Heart right ventricle (tissue), 16 donors: Measurements from ENCODE around the gene NAA35. TPM values are rescaled to one million over a fixed set of nuclear protein-coding genes. Genes with fewer than 3 reads are reported as not detected.

Experiments used
- ATAC-seq, 8 donors: fragments of 200-7000 bp; cut with Tn5 transposase; one replicate each; pipeline ENCODE4 v1.9.1; 2020; ENCODE audit warnings: mild to moderate bottlenecking in 8 of 8, moderate library complexity in 8 of 8, moderate number of reproducible peaks in 1 of 8
- DNase-seq, 2 donors: peaks; one replicate each; pipeline ENCODE4 v3.0.0-alpha.2; 2020
- H3K27ac ChIP-seq, 10 donors: fragments of 200-600 bp; sonication (generic) in 2 of 10; one replicate each; pipeline versions ENCODE4 v1.5.0 to v1.8.0; 2020 to 2022; ENCODE audit warnings: mild to moderate bottlenecking in 3 of 10
- H3K27me3 ChIP-seq, 7 donors: fragments of 200-600 bp; one replicate each; pipeline ENCODE4 v1.8.0; 2021 to 2022; ENCODE audit warnings: mild to moderate bottlenecking in 2 of 7
- H3K36me3 ChIP-seq, 9 donors: fragments of 200-600 bp; sonication (generic) in 1 of 9; one replicate each; pipeline versions ENCODE4 v1.5.0 to v1.8.0; 2020 to 2022; ENCODE audit warnings: mild to moderate bottlenecking in 2 of 9
- H3K4me1 ChIP-seq, 9 donors: fragments of 200-600 bp; sonication (generic) in 1 of 9; one replicate each; pipeline versions ENCODE4 v1.5.0 to v1.8.0; 2020 to 2022; ENCODE audit warnings: mild to moderate bottlenecking in 4 of 9
- H3K4me3 ChIP-seq, 10 donors: fragments of 200-600 bp; sonication (generic) in 2 of 10; one replicate each; pipeline versions ENCODE4 v1.5.0 to v1.8.0; 2020 to 2022; ENCODE audit warnings: mild to moderate bottlenecking in 7 of 10, moderate library complexity in 2 of 10
- H3K9me3 ChIP-seq, 11 donors: fragments of 200-600 bp in 10 of 11; sonication (generic) in 2 of 11; one replicate each; pipeline versions ENCODE4 v1.5.0 to v1.8.0; 2013 to 2022; ENCODE audit warnings: mild to moderate bottlenecking in 2 of 11, control low read depth in 1 of 11, moderate library complexity in 1 of 11
- WGBS, 2 donors: extraction: QIAGEN DNeasy Blood & Tissue Kit; methylation state at CpG; one replicate each; pipeline ENCODE4 v1.1.7; 2013; ENCODE audit warnings: inconsistent platforms in 1 of 2; 5-methylcytosine and 5-hydroxymethylcytosine counted together
- intact Hi-C, 10 donors: fragments of 100-400 bp; cut with DNase I; formaldehyde crosslinking; loops; one replicate each; pipeline versions ENCODE4 v1.11.1 to v1.14.2; 2022
- polyA plus RNA-seq, 2 donors: library from polyadenylated mRNA; stranded (reverse); fragments of 200-250 nt; gene quantifications; one replicate each; pipeline ENCODE4 v1.2.3, GENCODE V29; 2013
- total RNA-seq, 10 donors: library from RNA; stranded (reverse); fragmentation: NEBNext Ultra II Directional in 3 of 10; extraction: Animal tissue kit (Norgen Biotek cat#: 25700) in 3 of 10; gene quantifications; one replicate each; pipeline versions ENCODE4 v1.2.1 to v1.2.4, GENCODE V29; 2021 to 2023
- TF ChIP-seq, protein P1 (sequence below), 9 donors: fragments of 200-600 bp; sonication (generic) in 2 of 9; IDR thresholded peaks; one replicate each; pipeline versions ENCODE4 v1.5.0 to v1.8.0; 2021 to 2022; ENCODE audit warnings: antibody characterized with exemption in 9 of 9, mild to moderate bottlenecking in 5 of 9, moderate library complexity in 1 of 9
- donor health status: Arrhythmogenic right ventricular cardiomyopathy.
- donor health status: ischemic (EF 13 %, LVEDD 7.1; RV severe dilation, severe dysfunction).
- donor health status: healthy with polysubstance abuse.
- donor health status: DM: no; HTN: yes; CAD: no.
- donor health status: DM: no; HTN: no; CAD: no.
- donor health status: ischemic (EF 25% LVEDD 6.9; RV normal size, moderate dysfunction).
- donor health status: ischemic (EF 25% LVEDD 5.7; RV mildly dilated, moderate dysfunction).
- donor health status: healthy.
- donor health status: DM: yes; HTN: yes; CAD: no.
- donor health status: Ischemic cardiomyopathy.
- donor health status: ischemic (EF 35%, LVEDD 5.7; RV mildly dilated, moderate dysfunction).
- donor health status: nonischemic (EF 11% LVEDD 7.7; RV severe dilation, severe dysfunction).
- donor health status: DM: yes; HTN: yes; CAD: no.
- donor health status: PGD.
- donor health status: ischemic (EF 29% LVEDD 5.4; RV normal size, mild dysfunction).
- donor health status: nonischemic (EF 23%, LVEDD 6.1; RV moderate dilation, normal function).

NAA35 gene
- total and polyA plus RNA-seq, 12 donors = 3.8 to 21.2 (median 17.7) TPM

DNA sequence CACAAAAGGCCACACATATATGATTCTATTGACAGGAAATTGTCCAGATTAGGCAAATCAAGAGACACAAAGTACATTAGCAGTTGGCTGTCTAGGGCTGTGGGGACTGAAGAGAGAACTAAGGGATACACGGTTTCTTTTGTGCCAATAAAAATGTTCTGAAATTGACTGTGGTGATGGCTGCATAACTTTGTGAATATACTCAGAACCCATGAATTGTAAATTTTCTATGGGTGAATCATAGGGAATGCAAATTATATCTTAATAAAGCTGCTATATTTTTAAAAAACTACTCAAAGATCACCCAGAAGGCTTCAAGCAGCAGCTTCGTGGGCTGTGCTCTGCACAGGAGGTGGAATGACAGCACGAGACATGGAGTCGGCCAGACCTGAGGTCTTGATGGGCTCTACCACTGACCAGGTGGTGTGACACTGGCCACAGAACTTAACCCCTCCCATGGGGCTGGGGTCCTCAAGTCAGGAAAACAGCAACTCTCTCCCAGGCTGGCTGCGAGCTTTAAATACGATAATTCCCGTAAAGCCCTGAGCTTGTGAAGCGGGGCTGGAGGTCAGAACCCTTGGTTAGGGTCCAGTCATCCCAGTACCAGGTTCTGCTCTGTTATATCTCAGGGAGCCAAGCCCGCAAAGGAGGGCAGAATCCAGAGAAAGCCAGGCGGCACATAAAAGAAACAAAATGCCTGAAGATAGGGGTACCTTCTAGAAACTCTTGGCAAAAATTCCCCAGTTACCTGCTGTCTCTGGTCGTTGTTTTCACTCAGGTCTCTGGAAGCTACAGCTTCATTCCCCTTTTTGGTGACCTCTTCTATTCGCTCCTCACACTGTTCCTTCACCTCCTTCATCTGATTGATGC, 99.3 kb downstream of the NAA35 start:
- H3K36me3 ChIP-seq = peaks cover 0 to 8% (median 0%) of the 10 kb centered on the region in 9 donors
- H3K4me1 ChIP-seq = no peaks in the 10 kb centered on the region
- no peaks in the 10 kb centered on the region for H3K9me3 ChIP-seq
- DNase-seq (no peak), ATAC-seq (no peak)
- TF ChIP-seq, protein P1, sequence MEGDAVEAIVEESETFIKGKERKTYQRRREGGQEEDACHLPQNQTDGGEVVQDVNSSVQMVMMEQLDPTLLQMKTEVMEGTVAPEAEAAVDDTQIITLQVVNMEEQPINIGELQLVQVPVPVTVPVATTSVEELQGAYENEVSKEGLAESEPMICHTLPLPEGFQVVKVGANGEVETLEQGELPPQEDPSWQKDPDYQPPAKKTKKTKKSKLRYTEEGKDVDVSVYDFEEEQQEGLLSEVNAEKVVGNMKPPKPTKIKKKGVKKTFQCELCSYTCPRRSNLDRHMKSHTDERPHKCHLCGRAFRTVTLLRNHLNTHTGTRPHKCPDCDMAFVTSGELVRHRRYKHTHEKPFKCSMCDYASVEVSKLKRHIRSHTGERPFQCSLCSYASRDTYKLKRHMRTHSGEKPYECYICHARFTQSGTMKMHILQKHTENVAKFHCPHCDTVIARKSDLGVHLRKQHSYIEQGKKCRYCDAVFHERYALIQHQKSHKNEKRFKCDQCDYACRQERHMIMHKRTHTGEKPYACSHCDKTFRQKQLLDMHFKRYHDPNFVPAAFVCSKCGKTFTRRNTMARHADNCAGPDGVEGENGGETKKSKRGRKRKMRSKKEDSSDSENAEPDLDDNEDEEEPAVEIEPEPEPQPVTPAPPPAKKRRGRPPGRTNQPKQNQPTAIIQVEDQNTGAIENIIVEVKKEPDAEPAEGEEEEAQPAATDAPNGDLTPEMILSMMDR (IDR thresholded peaks at IDR 0.05) = no peak
- H3K4me3 ChIP-seq = no peak overlapping the region
- peaks cover 0 to 4% (median 0%) of the 10 kb centered on the region in 7 donors for H3K27me3 ChIP-seq
- intact Hi-C loops = no loop called here
- H3K27ac ChIP-seq = no peak overlapping the region
- WGBS, 2 donors = 95 to 96% methylated on average over 12 of the region's 12 CpGs

DNA sequence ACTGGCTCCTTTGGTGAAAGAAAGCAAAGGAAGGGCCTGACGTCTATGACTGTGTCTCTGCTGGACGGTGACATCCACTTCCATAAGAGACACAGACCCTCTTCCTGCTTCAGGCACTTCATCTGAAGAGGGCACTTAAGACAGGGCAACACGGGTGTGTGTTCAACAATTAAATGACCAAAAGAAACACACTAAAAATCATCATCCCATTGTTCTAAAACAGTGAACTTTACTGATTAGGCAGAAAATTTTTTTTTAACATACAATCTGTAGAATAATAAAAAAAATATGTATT, 99.9 kb downstream of the NAA35 start:
- 48 to 68% methylated on average over 3 of the region's 3 CpGs for WGBS, 2 donors
- ATAC-seq (no peak), DNase-seq (no peak)
- Histone ChIP-seq H3K4me3 (no peak overlapping the region), H3K36me3 (peaks cover 0 to 6% (median 0%) of the 10 kb centered on the region in 9 donors), H3K4me1 (no peaks in the 10 kb centered on the region), H3K27ac (no peak overlapping the region), H3K9me3 (no peaks in the 10 kb centered on the region), H3K27me3 (peaks cover 0 to 4% (median 0%) of the 10 kb centered on the region in 7 donors)
- intact Hi-C loops = no loop called here
- TF ChIP-seq, protein P1 (IDR thresholded peaks at IDR 0.05) = no peak

DNA sequence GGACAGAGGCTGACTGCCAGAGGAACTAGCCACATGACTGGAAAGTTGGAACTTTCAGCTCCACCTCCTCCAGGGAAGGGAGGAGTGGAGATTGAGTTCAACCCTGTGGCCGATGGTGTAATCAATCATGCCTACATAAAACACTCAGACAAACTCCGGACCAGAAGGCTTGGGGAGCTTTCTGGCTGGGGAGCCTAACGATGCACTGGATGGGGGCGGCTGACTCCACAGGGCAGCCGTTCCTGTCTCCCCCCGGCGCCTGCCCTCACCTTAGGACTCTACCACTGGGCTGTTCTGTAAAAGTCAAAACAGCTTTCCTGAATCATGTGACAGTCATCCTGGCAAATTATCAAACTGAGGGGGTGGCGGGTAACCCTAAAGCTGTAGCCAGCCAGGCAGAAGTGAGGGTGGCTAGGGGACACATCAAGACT, 100.4 kb downstream of the NAA35 start:
- TF ChIP-seq, protein P1 (IDR thresholded peaks at IDR 0.05) = no peak
- Histone ChIP-seq H3K27me3 (peaks cover 0 to 4% (median 0%) of the 10 kb centered on the region in 7 donors), H3K4me1 (no peaks in the 10 kb centered on the region), H3K36me3 (peaks cover 0 to under 1% (median 0%) of the 10 kb centered on the region in 9 donors), H3K9me3 (no peaks in the 10 kb centered on the region), H3K27ac (no peak overlapping the region), H3K4me3 (no peak overlapping the region)
- intact Hi-C loops = no loop called here
- DNase-seq = no peak
- 64 to 76% methylated on average over 8 of the region's 8 CpGs for WGBS, 2 donors
- ATAC-seq = no peak

DNA sequence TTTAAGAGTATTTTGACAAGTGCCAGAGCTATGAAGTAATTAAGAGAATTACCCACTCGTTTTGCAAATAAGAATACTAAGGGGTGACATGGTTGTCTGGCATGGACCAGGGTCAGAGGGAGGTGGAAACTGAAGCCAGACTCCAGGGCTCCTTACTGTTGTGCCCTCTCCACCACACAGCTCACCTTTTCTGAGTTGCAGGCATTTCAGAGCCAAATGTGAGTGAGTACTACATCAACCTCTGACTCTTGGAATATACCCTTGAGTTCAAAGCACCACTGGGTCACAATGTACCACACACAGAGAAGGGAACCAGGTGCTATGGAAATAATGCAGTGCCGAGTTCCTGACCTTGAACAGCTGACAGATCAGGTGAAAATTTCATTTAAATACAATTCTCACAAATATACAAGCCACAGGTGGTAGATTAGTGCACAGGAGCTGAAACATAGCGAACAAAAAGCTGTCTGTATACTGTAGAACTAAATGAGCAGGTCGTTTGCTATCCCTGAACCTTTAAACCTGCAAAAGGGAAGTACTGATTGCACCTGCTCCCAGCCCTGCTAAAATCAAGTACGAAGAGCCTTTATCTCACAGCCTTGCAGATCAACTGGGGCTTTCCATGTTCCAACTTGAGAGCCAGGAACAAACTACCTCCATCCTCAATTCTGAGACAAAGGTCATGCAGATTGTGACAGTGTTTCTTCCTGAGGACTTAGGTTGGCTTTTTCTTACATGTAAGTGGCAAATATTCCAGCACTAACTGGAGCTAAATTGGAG, 101.4 kb downstream of the NAA35 start:
- peaks cover 0 to 4% (median 0%) of the 10 kb centered on the region in 7 donors for H3K27me3 ChIP-seq
- 70 to 74% methylated on average over 5 of the region's 5 CpGs for WGBS, 2 donors
- TF ChIP-seq, protein P1 (IDR thresholded peaks at IDR 0.05) = no peak
- no peaks in the 10 kb centered on the region for H3K36me3 ChIP-seq
- intact Hi-C loops = no loop called here
- no peak overlapping the region for H3K4me3 ChIP-seq
- no peaks in the 10 kb centered on the region for H3K4me1 ChIP-seq
- no peak for DNase-seq
- no peak for ATAC-seq
- no peaks in the 10 kb centered on the region for H3K9me3 ChIP-seq
- H3K27ac ChIP-seq = no peak overlapping the region
